ENCODE measurements around the gene DNAJB13.

GRCh38 chr11:74000307-74001133, 49.7 kb downstream of the DNAJB13 start:
- no peak for TF ChIP-seq CTCF (IDR thresholded peaks at IDR 0.05; ENCODE audit: low read depth, low read length, poor library complexity, severe bottlenecking)
- TF ChIP-seq EZH2phosphoT487 (IDR thresholded peaks at IDR 0.05; ENCODE audit: borderline replicate concordance, low read length): no peak

Data from DOHH2 (cell line).